WERI-Rb-1 (cell line): ENCODE data around the gene ADAMTS2.

Experiments
- DNase-seq: peaks from one replicate; pipeline ENCODE4 v3.0.0-alpha.2; 2020
- H3K27ac ChIP-seq: fragments of 250-450 bp; sonication (Bioruptor Pico); 2 replicates; pipeline ENCODE4 v1.5.1; 2020; ENCODE audit warnings: mild to moderate bottlenecking, moderate library complexity
- H3K27me3 ChIP-seq: fragments of 250-450 bp; sonication (Bioruptor Pico); 2 replicates; pipeline ENCODE4 v1.5.1; 2021; ENCODE audit warnings: mild to moderate bottlenecking, low read depth, moderate library complexity; ENCODE audit not compliant: insufficient read depth, severe bottlenecking
- H3K36me3 ChIP-seq: fragments of 250-450 bp; sonication (Bioruptor Pico); 2 replicates; pipeline ENCODE4 v1.5.1; 2020; ENCODE audit warnings: mild to moderate bottlenecking, moderate library complexity
- H3K4me3 ChIP-seq: 2 replicates; pipeline ENCODE4 v1.5.1; 2011; ENCODE audit warnings: low read depth, mild to moderate bottlenecking, control low read depth, low read length
- H3K9me3 ChIP-seq: fragments of 250-450 bp; sonication (Bioruptor Pico); 2 replicates; pipeline ENCODE4 v1.5.1; 2021; ENCODE audit warnings: mild to moderate bottlenecking, moderate library complexity; ENCODE audit not compliant: severe bottlenecking
- CTCF ChIP-seq: IDR thresholded peaks from 2 replicates; pipeline ENCODE4 v1.5.1; 2011; ENCODE audit warnings: low read depth, mild to moderate bottlenecking, control low read depth, inconsistent platforms, low read length

ADAMTS2 gene

GRCh38 chr5:179224741-179225140 is 120.5 kb downstream of the ADAMTS2 start:
- DNase-seq, result no peak
- Histone ChIP-seq H3K27me3 (no peaks in the 10 kb centered on the region), H3K4me3 (no peak overlapping the region), H3K36me3 (no peaks in the 10 kb centered on the region), H3K9me3 (peaks cover 2% of the 10 kb centered on the region), H3K27ac (no peak overlapping the region)
- TF ChIP-seq CTCF, result no peak

GRCh38 chr5:179223961-179224360 is 121.3 kb downstream of the ADAMTS2 start:
- Histone ChIP-seq H3K27me3 (no peaks in the 10 kb centered on the region), H3K4me3 (no peak overlapping the region), H3K36me3 (no peaks in the 10 kb centered on the region), H3K27ac (no peak overlapping the region), H3K9me3 (peaks cover 2% of the 10 kb centered on the region)
- DNase-seq, result no peak
- TF ChIP-seq CTCF, result no peak

- H3K36me3 ChIP-seq, result no peaks in the 10 kb centered on the region
- H3K9me3 ChIP-seq, result peaks cover 2% of the 10 kb centered on the region
- H3K4me3 ChIP-seq, result no peak overlapping the region
- no peak for TF ChIP-seq CTCF
- no peak for DNase-seq
- H3K27ac ChIP-seq, result no peak overlapping the region
- no peaks in the 10 kb centered on the region for H3K27me3 ChIP-seq
These were observed 121.7 kb downstream of the ADAMTS2 start for GRCh38 chr5:179223528-179223927.

GRCh38 chr5:179222246-179223017 is 122.8 kb downstream of the ADAMTS2 start:
- Histone ChIP-seq H3K36me3 (no peaks in the 10 kb centered on the region), H3K4me3 (no peak overlapping the region), H3K27me3 (no peaks in the 10 kb centered on the region), H3K27ac (no peak overlapping the region), H3K9me3 (peaks cover 2% of the 10 kb centered on the region)
- TF ChIP-seq CTCF, result no peak
- DNase-seq, result no peak

GRCh38 chr5:179221877-179222220 is 123.4 kb downstream of the ADAMTS2 start:
- H3K27ac ChIP-seq, result no peak overlapping the region
- no peak for TF ChIP-seq CTCF
- no peaks in the 10 kb centered on the region for H3K36me3 ChIP-seq
- H3K4me3 ChIP-seq, result no peak overlapping the region
- no peaks in the 10 kb centered on the region for H3K27me3 ChIP-seq
- DNase-seq, result no peak
- H3K9me3 ChIP-seq, result peaks cover 2% of the 10 kb centered on the region
